A549 (cell line): ENCODE measurements around the gene SLC25A10. TPM values are rescaled to one million over a fixed set of nuclear protein-coding genes. Genes with fewer than 3 reads are reported as not detected.

ENCODE experiments used
- ATAC-seq, 2 experiments: fragments of 200-7000 bp in 1 of 2; fragments of >200 bp in 1 of 2; cut with Nextera tagmentation in 1 of 2; cut with Tn5 transposase in 1 of 2; 3 replicates each; pipeline versions ENCODE4 v1.8.0 to v1.9.1; 2018 to 2020; ENCODE audit warnings: mild to moderate bottlenecking in 1 of 2, moderate library complexity in 1 of 2
- CTCF ChIA-PET: fragments of 300-600 bp; sonication (Branson Sonifier 250); formaldehyde crosslinking; extraction: SDS; loops from one replicate; lab custom pipeline; 2021; ENCODE audit warnings: antibody characterized with exemption, inconsistent platforms; lab: Yijun Ruan, JAX
- POLR2A ChIA-PET: fragments of 350-600 bp; formaldehyde crosslinking; extraction: SDS; loops from one replicate; lab custom pipeline; 2021; ENCODE audit warnings: antibody characterized with exemption, inconsistent platforms; lab: Yijun Ruan, JAX
- DNase-seq, 2 experiments: peaks; one replicate each; pipeline versions ENCODE4 v3.0.0 to v3.0.0-alpha.2; 2011 to 2016; ENCODE audit warnings: low read depth in 1 of 2, low spot score in 1 of 2
- FAIRE-seq: peaks from 2 replicates; lab custom pipeline; 2011; peaks lifted over from hg19 to GRCh38; lab: Jason Lieb, UNC
- H3K27ac ChIP-seq, 2 experiments: fragments of >200 bp; sonication (Bioruptor Twin); formaldehyde crosslinking; 3 replicates each; pipeline ENCODE4 v1.5.1; 2016 to 2017
- H3K4me1 ChIP-seq: fragments of >200 bp; sonication (Bioruptor Twin); formaldehyde crosslinking; 3 replicates; pipeline ENCODE4 v1.6.1; 2016
- H3K4me2 ChIP-seq: fragments of >200 bp; sonication (Bioruptor Twin); formaldehyde crosslinking; 3 replicates; pipeline ENCODE4 v1.6.1; 2016
- H3K4me3 ChIP-seq: fragments of >200 bp; sonication (Bioruptor Twin); formaldehyde crosslinking; 3 replicates; pipeline ENCODE4 v1.5.1; 2016
- H3K9me3 ChIP-seq: fragments of >200 bp; sonication (Bioruptor Twin); formaldehyde crosslinking; 3 replicates; pipeline ENCODE4 v1.6.1; 2016
- BHLHE40 ChIP-seq: IDR thresholded peaks from 2 replicates; pipeline ENCODE4 v1.6.1; 2012; ENCODE audit warnings: low read depth, low read length, inconsistent platforms
- CHD2 ChIP-seq: fragments of 150-350 bp; IDR thresholded peaks from 2 replicates; pipeline ENCODE4 v1.6.1; 2014; ENCODE audit warnings: low read length; ENCODE audit not compliant: partially characterized antibody
- CHD4 ChIP-seq: fragments of 200-600 bp; sonication (generic); IDR thresholded peaks from 2 replicates; pipeline ENCODE4 v1.6.1; 2016; ENCODE audit warnings: antibody characterized with exemption, mild to moderate bottlenecking, borderline replicate concordance
- E2F6 ChIP-seq: IDR thresholded peaks from 2 replicates; pipeline ENCODE4 v1.6.1; 2012; ENCODE audit warnings: low read depth, borderline replicate concordance
- EHMT2 ChIP-seq: fragments of 200-600 bp; sonication (generic); IDR thresholded peaks from 2 replicates; pipeline ENCODE4 v1.6.1; 2016; ENCODE audit warnings: antibody characterized with exemption, low read depth, mild to moderate bottlenecking, moderate library complexity
- FOXS1 ChIP-seq: fragments of 250-450 bp; sonication (Bioruptor Pico); IDR thresholded peaks from 2 replicates; pipeline ENCODE4 v1.5.0; 2020; ENCODE audit warnings: mild to moderate bottlenecking, moderate library complexity
- GATA3 ChIP-seq: IDR thresholded peaks from 2 replicates; pipeline ENCODE4 v1.6.1; 2012; ENCODE audit warnings: borderline replicate concordance
- HDAC2 ChIP-seq: fragments of 200-600 bp; sonication (generic); IDR thresholded peaks from 2 replicates; pipeline ENCODE4 v1.6.1; 2016
- HEYL ChIP-seq: fragments of 250-450 bp; sonication (Bioruptor Pico); IDR thresholded peaks from 2 replicates; pipeline ENCODE4 v1.8.0; 2021; ENCODE audit warnings: mild to moderate bottlenecking, moderate library complexity
- HOXB5 ChIP-seq: fragments of 250-450 bp; sonication (Bioruptor Pico); IDR thresholded peaks from 2 replicates; pipeline ENCODE4 v1.5.0; 2020; ENCODE audit warnings: mild to moderate bottlenecking, moderate library complexity
- JUN ChIP-seq, 2 experiments: fragments of >200 bp; sonication (Bioruptor Twin); formaldehyde crosslinking; IDR thresholded peaks; 2 replicates in 1 of 2; 3 replicates in 1 of 2; pipeline ENCODE4 v1.6.1; 2016 to 2017
- KDM5A ChIP-seq: fragments of 200-600 bp; sonication (generic); IDR thresholded peaks from 2 replicates; pipeline ENCODE4 v1.6.1; 2016; ENCODE audit warnings: antibody characterized with exemption, mild to moderate bottlenecking
- MAFK ChIP-seq: fragments of 450-650 bp; IDR thresholded peaks from 2 replicates; pipeline ENCODE4 v1.6.1; 2014; ENCODE audit not compliant: partially characterized antibody
- NFE2L2 ChIP-seq: fragments of 150-350 bp; conservative IDR thresholded peaks from 2 replicates; pipeline ENCODE4 v1.6.1; 2014; ENCODE audit warnings: low read length
- NR3C1 ChIP-seq: fragments of >200 bp; sonication (Bioruptor Twin); formaldehyde crosslinking; IDR thresholded peaks from 3 replicates; pipeline ENCODE4 v1.6.1; 2017
- POLR2AphosphoS2 ChIP-seq: conservative IDR thresholded peaks from 2 replicates; pipeline ENCODE4 v1.6.1; 2012; ENCODE audit warnings: low read length, improper control_type of control experiment, inconsistent platforms
- RARB ChIP-seq: fragments of 250-450 bp; sonication (Bioruptor Pico); IDR thresholded peaks from 2 replicates; pipeline ENCODE4 v1.8.0; 2021; ENCODE audit warnings: mild to moderate bottlenecking, moderate library complexity
- RCOR1 ChIP-seq: fragments of 150-350 bp; IDR thresholded peaks from 2 replicates; pipeline ENCODE4 v1.6.1; 2014; ENCODE audit warnings: antibody characterized with exemption, low read length, low read depth
- RNF2 ChIP-seq: fragments of 200-600 bp; sonication (generic); IDR thresholded peaks from 2 replicates; pipeline ENCODE4 v1.6.1; 2016; ENCODE audit warnings: low read depth, mild to moderate bottlenecking, antibody characterized with exemption, moderate library complexity, borderline replicate concordance
- SREBF2 ChIP-seq: fragments of 450-650 bp; IDR thresholded peaks from 2 replicates; pipeline ENCODE4 v1.6.1; 2014; ENCODE audit warnings: mild to moderate bottlenecking, moderate library complexity
- ZSCAN20 ChIP-seq: fragments of 250-450 bp; sonication (Bioruptor Pico); IDR thresholded peaks from 2 replicates; pipeline ENCODE4 v1.8.0; 2022; ENCODE audit warnings: mild to moderate bottlenecking, moderate library complexity
- WGBS: methylation state at CpG from one replicate; pipeline ENCODE4 v1.1.6; 2017; ENCODE audit errors: missing lambda C conversion rate; 5-methylcytosine and 5-hydroxymethylcytosine counted together
- polyA plus RNA-seq, 4 experiments: library from polyadenylated mRNA; depleted of rRNA in 3 of 4; stranded (reverse); fragments of >200 nt; fragmentation: RNase III in 1 of 4; extraction: RNeasy Plus Mini Kit Qiagen cat#74134 plus additional on column Dnase treatment in 1 of 4; gene quantifications; 2 replicates in 3 of 4; 3 replicates in 1 of 4; pipeline ENCODE4 v1.2.3, GENCODE V29; 2011 to 2017
- TF ChIP-seq, protein P1 (sequence below): fragments of >200 bp; sonication (Bioruptor Twin); formaldehyde crosslinking; IDR thresholded peaks from 3 replicates; pipeline ENCODE4 v1.5.1; 2016
- TF ChIP-seq, protein P2 (sequence below): fragments of 250-450 bp; sonication (Bioruptor Pico); IDR thresholded peaks from 2 replicates; pipeline ENCODE4 v1.5.0; 2021; ENCODE audit warnings: mild to moderate bottlenecking, moderate library complexity, borderline replicate concordance

Gene SLC25A10
- polyA plus RNA-seq, 2 of the 4 experiments (the other 2 are of a cell fraction) = 20.0 to 47.0 TPM

- H3K27ac ChIP-seq = peak overlapping the region in 1 of 2 experiments; percentile 97; a peak in 3 of 6 replicates
- no peak for FAIRE-seq
These were observed 10.6 kb upstream of the SLC25A10 start for GRCh38 chr17:81701288-81702071.

GRCh38 chr17:81702934-81703746 lies 8.9 kb upstream of the SLC25A10 start, which contains the start of gene MRPL12:
Gene MRPL12 (plus strand): TSS chr17:81703367. CDS start chr17:81703502, 135 bp downstream.
- FAIRE-seq (peak; percentile 68), DNase-seq (peak; percentile 96), ATAC-seq (peak; percentile 83 to 90)
- Histone ChIP-seq H3K4me2 (peak within 1 kb of the TSS; percentile 90), H3K9me3 (no peaks in the 10 kb centered on the region), H3K27ac (peak within 1 kb of the TSS; percentile 97 to 98), H3K4me1 (peaks cover 22% of the 10 kb centered on the region), H3K4me3 (peak within 1 kb of the TSS; percentile 90)
- WGBS = under 1% methylated on average over 60 of the region's 102 CpGs
- CTCF ChIA-PET = interaction anchor here (0.7 to 2.9 kb wide), 15 partner anchors 8 to 157 kb away, joined by 3 to 19 read pairs (median 4); partner anchors contain the start of genes ARL16 and HGS
- POLR2A ChIA-PET = interaction anchor here (0.6 to 3.7 kb wide), 14 partner anchors 9 to 151 kb away, joined by 3 to 42 read pairs (median 3); partner anchors contain the start of genes ARL16, FAAP100, HGS and MCRIP1
- TF ChIP-seq CHD4 (no peak), NFE2L2 (no peak), BHLHE40 (no peak), HDAC2 (no peak), E2F6 (peak; percentile 81; the same call in 1 of the 2 replicates), KDM5A (peak; percentile 55), GATA3 (peak; percentile 64), RNF2 (no peak), POLR2AphosphoS2 (no peak), HEYL (no peak), NR3C1 (no peak), RCOR1 (no peak), SREBF2 (no peak), CHD2 (peak; percentile 83), FOXS1 (CRISPR knock-in tag) (0 out of 2 replicates have a peak, but pooled peaks have one; percentile 17), MAFK (no peak), HOXB5 (CRISPR knock-in tag) (no peak), JUN (IDR thresholded peaks at IDR 0.05) (peak; percentile 73 to 98; a peak in 4 of 5 replicates), RARB (CRISPR knock-in tag) (no peak), ZSCAN20 (CRISPR knock-in tag) (no peak), EHMT2 (no peak)
- TF ChIP-seq, protein P1, sequence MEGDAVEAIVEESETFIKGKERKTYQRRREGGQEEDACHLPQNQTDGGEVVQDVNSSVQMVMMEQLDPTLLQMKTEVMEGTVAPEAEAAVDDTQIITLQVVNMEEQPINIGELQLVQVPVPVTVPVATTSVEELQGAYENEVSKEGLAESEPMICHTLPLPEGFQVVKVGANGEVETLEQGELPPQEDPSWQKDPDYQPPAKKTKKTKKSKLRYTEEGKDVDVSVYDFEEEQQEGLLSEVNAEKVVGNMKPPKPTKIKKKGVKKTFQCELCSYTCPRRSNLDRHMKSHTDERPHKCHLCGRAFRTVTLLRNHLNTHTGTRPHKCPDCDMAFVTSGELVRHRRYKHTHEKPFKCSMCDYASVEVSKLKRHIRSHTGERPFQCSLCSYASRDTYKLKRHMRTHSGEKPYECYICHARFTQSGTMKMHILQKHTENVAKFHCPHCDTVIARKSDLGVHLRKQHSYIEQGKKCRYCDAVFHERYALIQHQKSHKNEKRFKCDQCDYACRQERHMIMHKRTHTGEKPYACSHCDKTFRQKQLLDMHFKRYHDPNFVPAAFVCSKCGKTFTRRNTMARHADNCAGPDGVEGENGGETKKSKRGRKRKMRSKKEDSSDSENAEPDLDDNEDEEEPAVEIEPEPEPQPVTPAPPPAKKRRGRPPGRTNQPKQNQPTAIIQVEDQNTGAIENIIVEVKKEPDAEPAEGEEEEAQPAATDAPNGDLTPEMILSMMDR = no peak
- TF ChIP-seq, protein P2, sequence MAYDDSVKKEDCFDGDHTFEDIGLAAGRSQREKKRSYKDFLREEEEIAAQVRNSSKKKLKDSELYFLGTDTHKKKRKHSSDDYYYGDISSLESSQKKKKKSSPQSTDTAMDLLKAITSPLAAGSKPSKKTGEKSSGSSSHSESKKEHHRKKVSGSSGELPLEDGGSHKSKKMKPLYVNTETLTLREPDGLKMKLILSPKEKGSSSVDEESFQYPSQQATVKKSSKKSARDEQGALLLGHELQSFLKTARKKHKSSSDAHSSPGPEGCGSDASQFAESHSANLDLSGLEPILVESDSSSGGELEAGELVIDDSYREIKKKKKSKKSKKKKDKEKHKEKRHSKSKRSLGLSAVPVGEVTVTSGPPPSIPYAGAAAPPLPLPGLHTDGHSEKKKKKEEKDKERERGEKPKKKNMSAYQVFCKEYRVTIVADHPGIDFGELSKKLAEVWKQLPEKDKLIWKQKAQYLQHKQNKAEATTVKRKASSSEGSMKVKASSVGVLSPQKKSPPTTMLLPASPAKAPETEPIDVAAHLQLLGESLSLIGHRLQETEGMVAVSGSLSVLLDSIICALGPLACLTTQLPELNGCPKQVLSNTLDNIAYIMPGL (CRISPR knock-in tag) = no peak

More at GRCh38 chr17:81701288-81702071, 10.6 kb upstream of the SLC25A10 start:
- H3K4me3 ChIP-seq = peak overlapping the region; percentile 90
- peak overlapping the region; percentile 90 for H3K4me2 ChIP-seq
- 73% methylated on average over 22 of the region's 23 CpGs for WGBS
- DNase-seq (no peak), ATAC-seq (peak; percentile 38 to 51; a peak in 4 of 6 replicates)
- TF ChIP-seq NR3C1 = no peak
- TF ChIP-seq, protein P1 = no peak; the same call in 1 of the 3 replicates
- no peak for TF ChIP-seq HEYL
- no peak for TF ChIP-seq ZSCAN20 (CRISPR knock-in tag)
- H3K9me3 ChIP-seq = no peaks in the 10 kb centered on the region
- CTCF ChIA-PET = interaction anchor here (1.0 to 2.9 kb wide), 11 partner anchors 10 to 158 kb away, joined by 3 to 19 read pairs (median 4); partner anchors contain the start of genes ARL16 and HGS
- POLR2A ChIA-PET = interaction anchor here (2.0 to 3.7 kb wide), 4 partner anchors 9 to 17 kb away, joined by 5 to 42 read pairs (median 26); partner anchors contain the start of genes ARL16, HGS and SLC25A10
- H3K4me1 ChIP-seq = peaks cover 22% of the 10 kb centered on the region
